DMS153 treated with DMSO at 0.1 percent for 48 hours (cell line): ENCODE results near the gene SRSF5.

Experiments used
- DNase-seq: peaks from one replicate; lab custom pipeline; 2025; ENCODE audit not compliant: unreplicated experiment; lab: John Stamatoyannopoulos, UW

Gene SRSF5

DNA sequence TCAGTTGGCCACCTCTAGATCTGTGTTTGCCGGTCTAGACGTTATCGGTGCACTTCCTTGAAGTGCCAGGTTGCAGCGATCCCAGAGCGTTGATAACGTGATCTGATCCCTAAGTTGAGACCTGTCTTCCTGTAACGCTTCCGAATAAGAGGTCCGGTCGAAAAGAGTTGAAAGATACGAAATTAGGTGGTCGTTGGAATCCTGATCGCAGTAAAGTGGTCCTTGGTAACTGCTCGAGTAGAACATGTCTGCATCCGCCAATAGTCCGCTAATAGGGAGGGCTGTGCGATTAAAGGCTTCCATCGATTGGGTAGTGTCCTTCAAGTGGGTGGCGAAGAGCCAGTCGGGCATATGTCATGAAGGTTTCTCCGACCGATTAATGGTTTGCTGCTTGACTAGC lies 2.7 kb downstream of the SRSF5 start:
- DNase-seq = no peak

- no peak for DNase-seq
Measured at GRCh38 chr14:69770559-69770958, 3.6 kb downstream of the SRSF5 start.

- DNase-seq = no peak
Measured at GRCh38 chr14:69771136-69771535, 4.2 kb downstream of the SRSF5 start.

- no peak for DNase-seq
Measured at GRCh38 chr14:69772082-69773017, 5.4 kb downstream of the SRSF5 start.

DNA sequence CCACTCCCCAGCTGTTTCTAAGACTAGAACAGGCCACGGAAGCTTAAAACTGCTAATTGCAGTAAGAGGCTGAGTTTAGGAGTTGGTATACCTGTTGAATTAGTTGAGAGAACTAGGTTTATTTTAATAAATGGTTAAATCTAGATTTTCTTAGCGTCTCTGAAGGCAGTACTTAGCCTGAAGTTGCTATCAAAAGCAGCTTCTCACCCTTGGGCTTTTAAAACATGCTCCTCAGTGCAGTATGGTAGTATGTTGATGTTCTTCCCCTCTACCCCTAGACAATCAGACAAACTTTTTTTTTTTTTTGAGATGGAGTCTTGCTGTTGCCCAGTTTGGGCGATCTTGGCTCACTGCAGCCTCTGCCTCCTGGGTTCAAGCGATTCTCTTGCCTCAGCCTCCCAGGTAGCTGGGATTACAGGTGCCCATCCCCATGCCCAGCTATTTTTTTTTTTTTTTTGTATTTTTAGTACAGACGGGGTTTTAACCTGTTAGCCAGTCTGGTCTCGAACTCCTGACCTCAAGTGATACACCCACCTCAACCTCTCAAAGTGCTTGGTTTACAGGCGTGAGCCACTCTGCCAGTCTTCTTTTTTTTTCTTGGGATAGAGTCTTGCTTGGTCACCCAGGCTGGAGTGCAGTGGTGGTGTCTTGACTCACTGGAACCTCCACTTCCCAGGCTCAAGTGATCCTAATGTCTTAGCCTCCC lies 6.8 kb downstream of the SRSF5 start:
- no peak for DNase-seq

DNA sequence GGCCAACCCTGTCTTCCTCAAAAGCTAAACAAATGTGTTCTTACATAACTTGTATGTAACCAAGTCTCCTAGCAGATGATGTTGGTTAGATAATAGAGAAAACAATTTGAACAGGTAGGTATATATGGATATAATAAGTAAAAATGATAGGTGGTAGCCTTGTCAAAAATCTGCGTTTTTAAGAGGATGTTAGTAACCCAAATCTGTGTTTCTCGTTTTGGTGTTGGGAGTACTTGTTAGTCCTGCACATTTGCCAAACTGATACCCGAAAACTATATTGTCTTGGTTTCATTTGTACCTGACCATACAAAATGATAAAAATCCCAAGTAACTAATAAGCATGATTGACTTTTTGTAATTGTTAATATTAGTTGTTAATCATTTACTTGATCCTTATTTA lies 8.1 kb downstream of the SRSF5 start:
- no peak for DNase-seq

- DNase-seq = no peak
Measured at GRCh38 chr14:69776875-69777453, 10.0 kb downstream of the SRSF5 start.

DNA sequence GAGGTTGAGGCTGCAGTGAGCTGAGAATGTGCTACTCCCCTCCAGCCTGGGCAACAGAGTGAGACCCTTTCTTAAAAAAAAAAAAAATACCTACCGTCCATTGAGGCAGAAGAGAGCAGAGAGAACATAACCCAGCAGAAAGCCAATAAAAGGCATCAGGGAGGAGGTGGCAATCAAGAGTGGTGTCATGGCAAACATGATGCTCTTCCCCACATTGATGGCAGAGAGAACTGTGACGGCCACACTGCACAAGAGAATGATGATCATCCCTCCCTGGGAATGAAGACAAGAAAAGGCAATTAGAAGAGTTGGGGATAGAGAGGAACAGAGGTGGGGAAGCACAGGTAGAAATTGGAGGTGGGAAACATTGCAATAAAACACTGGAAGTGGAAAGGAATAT lies 12.1 kb downstream of the SRSF5 start:
- DNase-seq = no peak

DNA sequence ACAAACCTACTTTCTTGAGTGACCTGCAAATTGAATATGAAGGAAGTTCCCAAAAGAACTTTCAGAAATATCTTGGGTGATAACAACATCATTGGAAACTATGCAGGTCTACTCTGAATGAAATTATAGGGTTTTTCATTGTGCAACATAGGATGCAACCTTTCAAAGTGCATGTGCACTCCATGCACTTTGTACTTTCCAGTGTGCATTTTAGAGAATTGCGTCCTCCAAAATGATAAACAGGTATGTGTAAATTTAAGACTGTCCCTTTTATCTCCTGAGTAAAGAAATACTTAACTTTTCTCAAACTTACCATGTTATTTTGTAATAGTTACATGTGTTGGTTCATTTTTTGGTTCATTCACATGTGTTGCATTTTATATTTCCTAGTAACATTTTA lies 13.2 kb downstream of the SRSF5 start:
- DNase-seq = no peak

GRCh38 chr14:69780952-69781351 lies 14.0 kb downstream of the SRSF5 start:
- no peak for DNase-seq

DNA sequence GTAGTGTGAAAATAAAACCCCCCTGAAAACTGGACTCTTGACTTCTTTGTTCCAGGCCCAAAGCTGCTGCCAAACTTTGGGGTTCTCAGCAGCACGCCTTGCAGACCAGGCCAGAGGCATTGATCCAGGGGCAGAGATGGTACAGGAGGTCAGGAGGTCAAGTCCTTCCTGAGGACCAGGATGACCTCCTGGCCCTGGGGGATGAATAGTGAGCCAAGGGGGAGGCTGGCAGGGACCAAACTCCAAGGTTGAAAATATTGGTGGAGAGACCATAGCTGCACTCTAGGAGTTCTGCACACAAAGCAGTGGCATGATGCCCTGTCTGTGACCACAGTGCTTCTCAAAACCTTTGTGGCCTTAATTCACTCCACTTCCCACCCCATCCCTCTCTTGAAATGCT lies 18.0 kb downstream of the SRSF5 start:
- DNase-seq = no peak

GRCh38 chr14:69786603-69787002 lies 19.7 kb downstream of the SRSF5 start:
- no peak for DNase-seq

DNA sequence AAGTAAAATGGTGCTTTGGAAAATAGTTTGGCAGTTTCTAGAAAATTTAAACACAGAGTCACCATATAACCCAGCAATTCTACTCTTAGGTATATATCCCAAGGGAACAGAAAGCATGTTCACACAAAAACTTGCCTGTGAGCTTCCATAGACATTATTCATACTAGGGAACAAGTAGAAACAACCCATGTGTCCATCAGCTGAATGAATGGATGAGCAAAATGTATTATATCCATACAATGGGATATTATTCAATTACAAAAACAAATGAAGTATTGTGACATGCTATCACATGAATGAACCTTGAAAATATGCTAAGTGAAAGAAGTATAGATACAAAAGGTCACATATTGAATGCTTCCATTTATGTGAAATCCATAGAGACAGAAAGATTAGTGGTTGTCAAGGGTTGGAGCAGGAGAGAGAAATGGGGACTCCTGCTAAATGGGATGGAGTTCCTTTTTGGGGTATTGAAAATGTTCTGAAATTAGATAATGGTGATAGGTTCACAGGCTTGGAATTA lies 22.2 kb downstream of the SRSF5 start:
- no peak for DNase-seq

DNA sequence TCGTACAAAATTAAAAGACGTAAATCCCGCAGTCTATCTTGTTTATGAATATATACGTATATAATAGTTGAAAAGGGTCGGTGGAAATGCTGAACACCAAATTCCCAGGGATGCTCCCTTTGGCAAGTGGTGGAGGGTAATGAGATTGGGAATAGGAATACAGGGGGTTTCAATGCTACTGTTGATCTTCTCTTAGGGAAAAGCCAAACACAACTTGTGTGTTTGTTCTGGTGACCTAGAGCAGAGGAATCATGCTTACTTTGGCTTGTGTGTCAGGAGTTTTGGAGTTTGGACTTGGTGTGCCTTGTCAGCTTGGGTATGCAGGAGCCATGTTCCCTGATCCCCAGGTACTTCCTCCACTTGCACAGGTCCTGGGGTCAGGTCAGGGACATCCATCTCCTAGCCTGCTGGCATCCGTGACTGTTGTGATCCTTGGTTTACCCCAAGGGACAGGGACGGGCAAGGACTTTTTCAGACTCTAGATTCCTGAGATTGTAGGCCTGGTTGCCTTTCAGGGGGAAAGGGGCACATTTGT lies 26.0 kb downstream of the SRSF5 start:
- DNase-seq = no peak

DNA sequence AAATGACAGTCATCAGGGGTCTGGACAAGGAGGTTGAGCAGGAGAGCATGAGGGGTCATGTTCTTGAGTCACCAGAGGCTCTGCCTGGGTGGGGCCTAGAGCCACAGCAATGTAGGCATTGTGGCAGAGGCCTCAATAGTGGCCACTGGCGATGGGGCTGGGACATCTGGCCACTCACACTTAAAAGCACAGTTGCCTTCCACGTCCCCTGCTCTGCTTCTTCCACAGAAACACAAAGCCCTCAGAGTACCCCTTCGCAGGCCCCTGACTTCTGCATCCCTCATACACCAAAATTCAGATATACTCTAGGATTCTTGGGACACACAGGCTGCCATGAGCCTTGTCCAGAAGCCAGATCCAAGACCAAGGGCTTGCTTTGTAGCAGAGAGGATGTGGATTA lies 27.8 kb downstream of the SRSF5 start:
- no peak for DNase-seq

GRCh38 chr14:69795691-69796090 lies 28.7 kb downstream of the SRSF5 start:
- no peak for DNase-seq

- DNase-seq = no peak
Measured at GRCh38 chr14:69796797-69797500, 30.0 kb downstream of the SRSF5 start, which contains the start of gene SLC10A1. SLC10A1 (minus strand) TSS chr14:69797241; CDS start chr14:69797155, 86 bp downstream.

- DNase-seq = no peak
Measured at GRCh38 chr14:69797573-69798338, 30.8 kb downstream of the SRSF5 start.

GRCh38 chr14:69798339-69798735 lies 31.4 kb downstream of the SRSF5 start:
- DNase-seq = no peak

DNA sequence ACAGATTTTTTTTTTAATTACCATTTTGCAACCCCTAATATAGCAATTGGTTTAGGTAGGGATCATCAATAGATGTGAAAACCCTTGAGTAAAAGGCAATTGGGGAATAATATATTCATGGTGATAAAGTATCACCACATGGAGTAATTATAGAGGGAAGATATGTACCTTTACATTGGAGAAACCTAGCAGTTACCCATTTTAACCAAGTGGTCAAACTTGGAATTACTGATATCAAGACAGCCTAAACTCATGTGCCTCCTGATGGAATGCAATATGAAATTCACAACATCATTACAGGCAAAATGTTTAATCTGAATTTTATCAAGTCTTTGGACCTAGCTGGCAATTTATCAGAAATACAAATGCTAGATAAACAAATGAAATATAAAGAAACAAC lies 36.8 kb downstream of the SRSF5 start:
- no peak for DNase-seq
